ENCODE measurements around the gene USP5.

USP5 gene

DNA sequence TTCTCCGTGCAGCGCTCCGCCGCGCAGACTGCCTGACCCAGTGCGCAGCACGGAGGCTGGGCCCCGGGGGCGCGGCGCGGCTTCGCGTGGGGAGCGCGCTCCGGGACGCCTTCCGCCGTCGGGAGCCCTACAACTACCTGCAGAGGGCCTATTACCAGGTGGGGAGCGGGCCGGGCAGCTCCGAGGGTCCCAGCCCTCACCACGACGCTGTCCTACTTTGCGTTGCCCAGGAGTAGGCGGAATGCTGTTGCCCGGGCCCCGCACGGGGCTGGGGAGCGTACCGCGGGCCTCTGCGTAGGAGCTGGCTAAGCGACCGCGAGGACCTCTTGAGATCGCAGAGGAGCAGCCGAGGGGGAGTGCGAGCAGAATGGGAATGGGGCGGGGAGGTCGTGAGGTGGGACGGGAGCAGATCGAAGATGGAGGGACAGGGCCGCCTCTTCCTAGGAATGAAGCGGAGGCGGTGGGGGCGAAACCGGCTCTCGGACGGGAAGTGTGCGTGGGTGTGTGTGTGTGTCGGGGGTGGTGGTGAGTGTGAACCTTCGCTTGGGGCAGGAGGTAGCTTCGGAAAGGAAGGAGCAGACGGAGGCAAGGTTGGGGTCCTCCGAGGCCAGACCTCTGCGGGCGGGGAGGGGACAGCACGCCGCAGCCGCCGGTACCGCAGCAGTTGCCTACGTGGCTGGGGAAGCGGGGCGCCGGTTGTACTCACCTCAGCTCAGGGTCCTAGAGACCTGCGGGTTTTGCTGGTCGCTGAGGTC lies 23.0 kb upstream of the USP5 start:
- DNase-seq: peak; percentile 39 to 85 (median 76)
- Histone ChIP-seq H3K4me1 (ENCODE audit: control extremely low read depth in 1 of 4, control insufficient read depth in 4 of 4, insufficient read depth in 4 of 4, low read length in 3 of 4) (peaks cover 0 to 29% (median 24%) of the 10 kb centered on the region in 4 experiments), H3K27ac (ENCODE audit: insufficient read depth in 1 of 2, low read depth in 1 of 2, low read length in 2 of 2, poor library complexity in 1 of 2, severe bottlenecking in 2 of 2) (peak overlapping the region in 1 of 2 experiments; percentile 76), H3K9me3 (ENCODE audit: control extremely low read depth in 1 of 5, control insufficient read depth in 4 of 5, insufficient read depth in 2 of 5, low read depth in 1 of 5, low read length in 4 of 5) (no peaks in the 10 kb centered on the region), H3K27me3 (replicated peaks in 2 of 5; ENCODE audit: control insufficient read depth in 4 of 5, insufficient read depth in 5 of 5, low read length in 4 of 5) (peaks cover 0 to 7% (median 0%) of the 10 kb centered on the region in 5 experiments), H3K4me3 (ENCODE audit: control insufficient read depth in 1 of 7, extremely low read depth in 1 of 7, insufficient read depth in 4 of 7, low read depth in 2 of 7, low read length in 6 of 7) (peak overlapping the region; percentile 47 to 95 (median 72)), H3K36me3 (ENCODE audit: control insufficient read depth in 4 of 4, insufficient read depth in 4 of 4, low read length in 3 of 4) (peaks cover 0 to 24% (median under 1%) of the 10 kb centered on the region in 4 experiments)
- POLR2A ChIA-PET: interaction anchor here (0.8 to 1.3 kb wide), 2 partner anchors 20 to 76 kb away, joined by 3 to 5 read pairs; partner anchors contain the start of gene MLF2
- under 1% methylated on average over 50 of the region's 71 CpGs for WGBS (ENCODE audit: insufficient coverage)
- CTCF ChIA-PET: interaction anchor here (0.8 to 13.0 kb wide), 16 partner anchors 11 to 197 kb away, joined by 3 to 97 read pairs (median 4); partner anchors contain the start of genes CD4 and MLF2

DNA sequence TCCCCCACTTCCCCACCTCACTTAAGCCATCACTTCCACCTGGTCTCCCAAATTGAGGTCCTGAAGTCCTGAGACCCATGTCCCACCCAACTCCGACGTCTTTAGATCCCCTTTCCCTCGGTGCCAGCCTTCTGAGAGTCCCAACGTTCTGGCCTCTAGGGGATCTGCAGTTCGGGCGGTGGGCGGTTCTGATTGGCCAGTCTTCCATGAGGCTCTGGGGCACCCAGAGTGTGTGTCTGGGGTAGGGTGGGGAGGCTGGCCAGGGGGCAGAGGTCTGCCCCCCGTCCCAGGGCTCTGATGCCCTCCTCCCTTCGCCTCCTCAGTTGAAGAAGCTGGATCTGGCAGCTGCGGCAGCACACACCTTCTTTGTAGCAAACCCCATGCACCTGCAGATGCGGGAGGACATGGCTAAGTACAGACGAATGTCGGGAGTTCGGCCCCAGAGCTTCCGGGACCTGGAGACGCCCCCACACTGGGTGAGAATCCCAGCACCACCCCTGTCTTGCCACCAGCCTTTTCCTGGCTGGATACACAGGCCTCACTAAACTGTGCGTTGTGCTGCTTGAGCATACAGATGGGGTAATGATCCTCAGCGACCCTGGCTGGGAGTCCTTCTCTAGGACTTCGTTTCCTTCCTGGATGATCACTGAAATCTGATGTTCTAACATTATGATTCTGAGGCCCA lies 22.3 kb upstream of the USP5 start:
- peak overlapping the region in 1 of 2 experiments; percentile 76 for H3K27ac ChIP-seq (ENCODE audit: insufficient read depth in 1 of 2, low read depth in 1 of 2, low read length in 2 of 2, poor library complexity in 1 of 2, severe bottlenecking in 2 of 2)
- peaks cover 0 to 29% (median 24%) of the 10 kb centered on the region in 4 experiments for H3K4me1 ChIP-seq (ENCODE audit: control extremely low read depth in 1 of 4, control insufficient read depth in 4 of 4, insufficient read depth in 4 of 4, low read length in 3 of 4)
- peak in 1 of 3 donors; percentile 44 for DNase-seq
- no peaks in the 10 kb centered on the region for H3K9me3 ChIP-seq (ENCODE audit: control extremely low read depth in 1 of 5, control insufficient read depth in 4 of 5, insufficient read depth in 2 of 5, low read depth in 1 of 5, low read length in 4 of 5)
- peaks cover 0 to 7% (median 0%) of the 10 kb centered on the region in 5 experiments for H3K27me3 ChIP-seq (replicated peaks in 2 of 5; ENCODE audit: control insufficient read depth in 4 of 5, insufficient read depth in 5 of 5, low read length in 4 of 5)
- 73% methylated on average over 16 of the region's 19 CpGs for WGBS (ENCODE audit: insufficient coverage)
- CTCF ChIA-PET: interaction anchor here (0.8 to 13.0 kb wide), 21 partner anchors 10 to 197 kb away, joined by 3 to 97 read pairs (median 4); partner anchors contain the start of genes CD4, GNB3, MLF2 and PTMS
- peaks cover 0 to 30% (median 2%) of the 10 kb centered on the region in 4 experiments for H3K36me3 ChIP-seq (ENCODE audit: control insufficient read depth in 4 of 4, insufficient read depth in 4 of 4, low read length in 3 of 4)
- POLR2A ChIA-PET: interaction anchor here (1.3 kb wide), 1 partner anchor 76 kb away, joined by 5 read pairs; the partner anchor contains the start of gene MLF2
- peak overlapping the region; percentile 5 to 95 (median 72) for H3K4me3 ChIP-seq (ENCODE audit: control insufficient read depth in 1 of 7, extremely low read depth in 1 of 7, insufficient read depth in 4 of 7, low read depth in 2 of 7, low read length in 6 of 7)

DNA sequence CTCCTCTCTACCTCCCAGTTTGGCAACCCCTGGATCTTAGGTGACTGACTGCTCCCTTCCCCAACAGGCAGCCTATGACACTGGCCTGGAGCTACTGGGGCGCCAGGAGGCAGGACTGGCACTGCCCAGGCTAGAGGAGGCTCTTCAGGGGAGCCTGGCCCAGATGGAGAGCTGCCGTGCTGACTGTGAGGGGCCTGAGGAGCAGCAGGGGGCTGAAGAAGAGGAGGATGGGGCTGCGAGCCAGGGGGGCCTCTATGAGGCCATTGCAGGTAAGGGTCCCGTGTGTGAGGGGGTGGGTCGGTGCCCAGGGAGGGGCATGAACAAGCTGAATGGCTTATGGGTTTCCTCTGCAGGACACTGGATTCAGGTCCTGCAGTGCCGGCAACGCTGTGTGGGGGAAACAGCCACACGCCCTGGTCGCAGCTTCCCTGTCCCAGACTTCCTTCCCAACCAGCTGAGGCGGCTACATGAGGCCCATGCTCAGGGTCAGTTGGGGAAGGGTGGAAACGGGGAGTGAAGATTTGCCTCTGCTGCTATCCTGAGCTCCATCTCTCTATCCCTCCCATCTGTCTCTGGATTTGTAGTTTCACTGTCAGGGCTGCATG lies 21.6 kb upstream of the USP5 start:
- Histone ChIP-seq H3K9me3 (ENCODE audit: control extremely low read depth in 1 of 5, control insufficient read depth in 4 of 5, insufficient read depth in 2 of 5, low read depth in 1 of 5, low read length in 4 of 5) (no peaks in the 10 kb centered on the region), H3K36me3 (ENCODE audit: control insufficient read depth in 4 of 4, insufficient read depth in 4 of 4, low read length in 3 of 4) (peaks cover 0 to 30% (median 2%) of the 10 kb centered on the region in 4 experiments), H3K27me3 (replicated peaks in 2 of 5; ENCODE audit: control insufficient read depth in 4 of 5, insufficient read depth in 5 of 5, low read length in 4 of 5) (peaks cover 0 to 7% (median 0%) of the 10 kb centered on the region in 5 experiments), H3K27ac (ENCODE audit: insufficient read depth in 1 of 2, low read depth in 1 of 2, low read length in 2 of 2, poor library complexity in 1 of 2, severe bottlenecking in 2 of 2) (no peak overlapping the region), H3K4me1 (ENCODE audit: control extremely low read depth in 1 of 4, control insufficient read depth in 4 of 4, insufficient read depth in 4 of 4, low read length in 3 of 4) (peaks cover 0 to 26% (median 24%) of the 10 kb centered on the region in 4 experiments), H3K4me3 (ENCODE audit: control insufficient read depth in 1 of 7, extremely low read depth in 1 of 7, insufficient read depth in 4 of 7, low read depth in 2 of 7, low read length in 6 of 7) (no peak overlapping the region)
- 96% methylated on average over 7 of the region's 11 CpGs for WGBS (ENCODE audit: insufficient coverage)
- DNase-seq: no peak
- ChIA-PET CTCF (interaction anchor here (0.9 to 13.0 kb wide), 10 partner anchors 10 to 76 kb away, joined by 3 to 97 read pairs (median 5); partner anchors contain the start of genes GNB3, MLF2 and PTMS), POLR2A (no interaction called here)

DNA sequence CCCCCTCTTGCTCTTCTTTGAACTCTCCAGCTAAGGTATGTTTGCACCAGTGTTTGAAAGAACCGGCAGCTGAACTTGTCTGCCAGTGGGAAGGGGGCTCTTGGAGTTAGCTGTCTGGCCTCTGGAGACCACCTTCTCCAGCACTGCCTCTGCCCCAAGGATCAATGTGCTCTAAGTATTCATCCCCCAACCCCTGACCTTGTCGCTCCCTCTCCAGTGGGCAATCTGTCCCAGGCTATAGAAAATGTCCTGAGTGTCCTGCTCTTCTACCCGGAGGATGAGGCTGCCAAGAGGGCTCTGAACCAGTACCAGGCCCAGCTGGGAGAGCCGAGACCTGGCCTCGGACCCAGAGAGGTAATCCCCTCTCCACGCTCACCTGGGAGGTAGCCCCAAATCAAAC lies 21.0 kb upstream of the USP5 start:
- Histone ChIP-seq H3K27me3 (replicated peaks in 2 of 5; ENCODE audit: control insufficient read depth in 4 of 5, insufficient read depth in 5 of 5, low read length in 4 of 5) (peaks cover 0 to 7% (median 0%) of the 10 kb centered on the region in 5 experiments), H3K4me3 (ENCODE audit: control insufficient read depth in 1 of 7, extremely low read depth in 1 of 7, insufficient read depth in 4 of 7, low read depth in 2 of 7, low read length in 6 of 7) (no peak overlapping the region), H3K36me3 (ENCODE audit: control insufficient read depth in 4 of 4, insufficient read depth in 4 of 4, low read length in 3 of 4) (peaks cover 0 to 30% (median 2%) of the 10 kb centered on the region in 4 experiments), H3K27ac (ENCODE audit: insufficient read depth in 1 of 2, low read depth in 1 of 2, low read length in 2 of 2, poor library complexity in 1 of 2, severe bottlenecking in 2 of 2) (no peak overlapping the region), H3K4me1 (ENCODE audit: control extremely low read depth in 1 of 4, control insufficient read depth in 4 of 4, insufficient read depth in 4 of 4, low read length in 3 of 4) (peaks cover 0 to 27% (median 22%) of the 10 kb centered on the region in 4 experiments), H3K9me3 (ENCODE audit: control extremely low read depth in 1 of 5, control insufficient read depth in 4 of 5, insufficient read depth in 2 of 5, low read depth in 1 of 5, low read length in 4 of 5) (no peaks in the 10 kb centered on the region)
- WGBS (ENCODE audit: insufficient coverage): 96% methylated on average over 6 of the region's 6 CpGs
- CTCF ChIA-PET: interaction anchor here (0.9 to 13.0 kb wide), 11 partner anchors 9 to 98 kb away, joined by 3 to 97 read pairs (median 6); partner anchors contain the start of genes GNB3 and MLF2
- POLR2A ChIA-PET: no interaction called here
- no peak for DNase-seq

DNA sequence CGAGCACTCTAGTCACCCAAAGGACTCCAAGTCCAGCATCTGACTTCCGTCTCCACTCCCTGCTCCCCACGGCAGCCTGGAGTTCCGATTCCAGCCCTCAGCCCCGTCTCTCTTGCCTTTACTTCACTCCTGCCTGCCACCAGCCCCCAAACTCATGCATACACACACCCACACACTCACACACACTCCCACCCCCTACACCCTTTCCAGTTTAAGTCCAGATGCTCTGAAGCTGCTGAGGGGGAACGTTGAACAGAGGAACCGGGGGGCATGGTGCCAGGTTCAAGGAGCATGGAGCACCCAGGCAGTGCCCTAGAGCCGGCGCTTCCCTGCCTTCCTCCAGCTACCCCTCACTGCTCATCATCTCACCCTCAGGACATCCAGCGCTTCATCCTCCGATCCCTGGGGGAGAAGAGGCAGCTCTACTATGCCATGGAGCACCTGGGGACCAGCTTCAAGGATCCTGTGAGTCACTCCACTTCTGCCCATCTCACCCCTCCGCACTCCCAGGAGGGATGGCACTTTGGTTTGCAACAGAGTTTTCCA lies 20.4 kb upstream of the USP5 start:
- peaks cover 0 to 32% (median 2%) of the 10 kb centered on the region in 4 experiments for H3K36me3 ChIP-seq (ENCODE audit: control insufficient read depth in 4 of 4, insufficient read depth in 4 of 4, low read length in 3 of 4)
- H3K4me1 ChIP-seq (ENCODE audit: control extremely low read depth in 1 of 4, control insufficient read depth in 4 of 4, insufficient read depth in 4 of 4, low read length in 3 of 4): peaks cover 0 to 27% (median 22%) of the 10 kb centered on the region in 4 experiments
- POLR2A ChIA-PET: no interaction called here

DNA sequence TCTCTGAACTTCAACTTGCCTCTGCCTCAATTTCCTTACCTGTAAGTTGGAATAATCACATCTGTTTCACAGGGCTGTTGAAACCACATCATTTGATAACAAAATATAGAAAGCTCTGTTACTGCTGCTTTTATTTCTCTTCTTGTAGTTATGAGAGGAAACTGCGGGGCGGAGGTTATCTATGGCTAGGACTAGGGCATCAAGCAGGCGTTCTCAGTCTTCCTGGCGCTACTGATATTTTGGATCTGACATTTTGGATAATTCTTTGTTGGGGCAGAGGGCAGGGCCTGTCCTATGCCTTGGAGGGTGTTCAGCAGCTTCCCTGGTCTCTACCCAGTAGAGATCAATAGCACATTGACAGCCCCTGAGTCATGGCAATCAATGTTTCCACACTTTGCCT lies 19.8 kb upstream of the USP5 start:
- peaks cover 0 to 7% (median 0%) of the 10 kb centered on the region in 5 experiments for H3K27me3 ChIP-seq (replicated peaks in 2 of 5; ENCODE audit: control insufficient read depth in 4 of 5, insufficient read depth in 5 of 5, low read length in 4 of 5)
- CTCF ChIA-PET: interaction anchor here (0.7 to 13.0 kb wide), 9 partner anchors 11 to 99 kb away, joined by 3 to 97 read pairs (median 3); partner anchors contain the start of gene MLF2
- no peak overlapping the region for H3K4me3 ChIP-seq (ENCODE audit: control insufficient read depth in 1 of 7, extremely low read depth in 1 of 7, insufficient read depth in 4 of 7, low read depth in 2 of 7, low read length in 6 of 7)
- no peak overlapping the region for H3K27ac ChIP-seq (ENCODE audit: insufficient read depth in 1 of 2, low read depth in 1 of 2, low read length in 2 of 2, poor library complexity in 1 of 2, severe bottlenecking in 2 of 2)
- peaks cover 0 to 37% (median 2%) of the 10 kb centered on the region in 4 experiments for H3K36me3 ChIP-seq (ENCODE audit: control insufficient read depth in 4 of 4, insufficient read depth in 4 of 4, low read length in 3 of 4)
- DNase-seq: no peak
- POLR2A ChIA-PET: no interaction called here
- H3K9me3 ChIP-seq (ENCODE audit: control extremely low read depth in 1 of 5, control insufficient read depth in 4 of 5, insufficient read depth in 2 of 5, low read depth in 1 of 5, low read length in 4 of 5): no peaks in the 10 kb centered on the region
- H3K4me1 ChIP-seq (ENCODE audit: control extremely low read depth in 1 of 4, control insufficient read depth in 4 of 4, insufficient read depth in 4 of 4, low read length in 3 of 4): peaks cover 0 to 24% (median 21%) of the 10 kb centered on the region in 4 experiments
- 88% methylated on average over 2 of the region's 4 CpGs for WGBS (ENCODE audit: insufficient coverage)

More for the DNA sequence above, 20.4 kb upstream of the USP5 start:
- 94% methylated on average over 9 of the region's 12 CpGs for WGBS (ENCODE audit: insufficient coverage)
- Histone ChIP-seq H3K9me3 (ENCODE audit: control extremely low read depth in 1 of 5, control insufficient read depth in 4 of 5, insufficient read depth in 2 of 5, low read depth in 1 of 5, low read length in 4 of 5) (no peaks in the 10 kb centered on the region), H3K4me3 (ENCODE audit: control insufficient read depth in 1 of 7, extremely low read depth in 1 of 7, insufficient read depth in 4 of 7, low read depth in 2 of 7, low read length in 6 of 7) (no peak overlapping the region), H3K27me3 (replicated peaks in 2 of 5; ENCODE audit: control insufficient read depth in 4 of 5, insufficient read depth in 5 of 5, low read length in 4 of 5) (peaks cover 0 to 7% (median 0%) of the 10 kb centered on the region in 5 experiments), H3K27ac (ENCODE audit: insufficient read depth in 1 of 2, low read depth in 1 of 2, low read length in 2 of 2, poor library complexity in 1 of 2, severe bottlenecking in 2 of 2) (no peak overlapping the region)
- CTCF ChIA-PET: interaction anchor here (0.8 to 13.0 kb wide), 7 partner anchors 9 to 98 kb away, joined by 3 to 97 read pairs (median 6); partner anchors contain the start of genes GNB3 and MLF2
- DNase-seq: no peak
